ENCODE results near the gene APOO.

APOO gene

DNA sequence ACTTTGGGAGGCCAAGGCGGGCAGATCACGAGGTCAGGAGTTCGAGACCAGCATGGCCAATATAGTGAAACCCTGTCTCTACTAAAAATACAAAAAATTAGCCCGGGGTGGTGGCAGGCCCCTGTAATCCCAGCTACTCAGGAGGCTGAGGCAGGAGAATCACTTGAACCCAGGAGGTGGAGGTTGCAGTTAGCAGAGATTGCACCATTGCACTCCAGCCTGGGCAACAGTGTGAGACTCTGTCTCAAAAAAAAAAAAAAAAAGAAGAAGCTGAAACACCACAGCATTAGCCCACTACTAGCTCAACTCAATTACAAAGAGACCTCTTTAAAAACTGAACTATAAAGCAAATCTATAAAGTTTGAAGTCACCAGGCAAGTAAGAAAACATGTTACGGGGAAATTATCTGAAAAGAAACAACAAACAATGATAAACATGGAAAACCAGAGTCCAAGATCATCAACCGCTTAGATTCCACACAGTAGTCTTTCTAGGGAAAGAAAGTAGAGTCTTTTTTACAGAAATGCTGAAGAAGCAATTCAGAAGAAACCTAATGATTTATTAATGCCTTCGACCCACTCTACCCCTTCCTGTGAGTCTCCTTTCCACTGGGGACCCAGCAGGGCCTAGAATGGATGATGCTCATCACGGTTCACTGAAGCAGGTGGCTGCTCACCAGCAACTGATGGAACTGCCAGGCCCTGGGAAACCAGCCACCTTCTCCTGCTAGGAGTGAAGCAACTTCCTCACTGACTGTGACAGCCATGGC is 118.2 kb downstream of the APOO start:
- in situ Hi-C loops (cut with MboI; ENCODE audit: low sequenced_read_pairs), result loop anchor here (10.0 kb wide), 1 partner anchor 115 kb away; the partner anchor contains the start of genes APOO and CXorf58

DNA sequence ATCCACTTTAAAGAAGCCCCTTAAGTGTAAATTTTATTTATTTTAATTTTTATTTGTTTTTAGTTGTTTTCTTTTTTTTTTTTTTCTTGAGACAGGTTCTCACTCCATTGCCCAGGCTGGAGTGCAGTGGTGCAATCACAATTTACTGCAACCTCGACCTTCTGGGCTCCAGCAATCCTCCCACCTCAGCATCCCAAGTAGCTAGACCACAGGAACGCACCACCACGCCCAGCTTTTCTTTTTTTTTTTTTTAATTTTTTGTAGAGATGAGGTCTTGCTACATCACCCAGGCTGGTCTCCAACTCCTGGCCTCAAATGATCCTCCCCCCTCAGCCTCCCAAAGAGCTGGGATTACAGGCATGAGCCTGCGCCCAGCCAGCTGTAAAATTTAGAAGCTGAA is 118.8 kb downstream of the APOO start:
- in situ Hi-C loops (cut with MboI; ENCODE audit: low sequenced_read_pairs), result loop anchor here (10.0 kb wide), 1 partner anchor 116 kb away; the partner anchor contains the start of genes APOO and CXorf58

DNA sequence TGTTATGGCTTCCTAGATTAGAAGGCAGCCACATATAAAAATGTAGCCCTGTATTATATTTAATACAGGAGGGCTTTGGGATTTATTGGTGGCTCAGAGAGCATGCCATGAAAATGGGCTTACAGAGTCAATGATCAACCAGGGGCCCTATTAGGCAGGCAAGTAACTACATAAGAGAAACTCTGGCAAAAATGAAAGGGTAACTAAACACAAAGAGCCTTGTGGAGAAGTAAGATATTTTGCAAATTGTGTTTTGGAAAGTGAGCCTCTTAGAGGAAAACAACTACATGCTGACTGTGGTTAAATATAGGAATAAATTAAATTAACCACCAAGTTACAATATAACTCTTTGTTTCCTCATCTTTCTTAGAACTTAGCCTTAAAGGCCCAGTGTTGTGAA is 119.2 kb downstream of the APOO start:
- in situ Hi-C loops (cut with MboI; ENCODE audit: low sequenced_read_pairs), result loop anchor here (10.0 kb wide), 1 partner anchor 116 kb away; the partner anchor contains the start of genes APOO and CXorf58

DNA sequence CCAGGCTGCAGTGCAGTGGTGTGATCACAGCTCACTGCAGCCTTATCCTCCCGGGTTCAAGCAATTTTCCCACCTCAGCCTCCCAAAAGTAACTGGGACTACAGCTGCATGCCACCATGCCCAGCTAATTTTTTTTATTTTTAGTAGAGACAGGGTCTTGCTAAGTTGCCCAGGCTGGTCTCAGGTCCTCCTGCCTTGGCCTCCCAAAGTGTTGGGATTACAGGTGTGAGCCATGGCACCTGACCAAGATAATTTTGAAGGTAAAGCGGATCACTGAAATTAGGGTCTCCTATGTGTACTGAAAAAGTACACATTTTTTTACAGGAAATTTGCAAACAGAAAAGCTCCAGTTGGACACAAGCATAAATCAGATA is 120.0 kb downstream of the APOO start:
- in situ Hi-C loops (cut with MboI; ENCODE audit: low sequenced_read_pairs), result loop anchor here (10.0 kb wide), 1 partner anchor 117 kb away; the partner anchor contains the start of genes APOO and CXorf58

DNA sequence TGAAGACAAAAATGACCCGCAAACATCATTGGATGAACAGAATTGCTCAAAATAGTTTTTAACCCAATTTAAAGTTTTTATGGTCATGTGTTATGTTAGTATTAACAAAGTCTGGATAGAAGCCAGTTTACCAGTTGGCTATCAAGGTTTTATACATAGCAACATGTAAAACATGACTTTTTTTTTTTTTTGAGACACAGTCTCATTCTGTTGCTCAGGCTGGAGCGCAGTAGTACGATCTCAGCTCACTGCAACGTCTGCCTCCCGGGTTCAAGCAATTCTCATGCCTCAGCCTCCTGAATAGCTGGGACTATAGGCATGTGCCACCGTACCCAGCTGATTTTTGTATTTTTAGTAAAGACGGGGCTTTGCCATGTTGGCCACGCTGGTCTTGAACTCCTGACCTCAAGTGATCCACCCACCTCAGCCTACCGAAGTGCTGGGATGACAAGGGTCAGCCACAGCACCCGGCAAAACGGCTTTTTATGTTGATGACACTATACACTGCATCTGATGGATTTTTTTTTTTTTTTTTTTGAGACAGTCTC is 121.4 kb downstream of the APOO start:
- in situ Hi-C loops (cut with MboI; ENCODE audit: low sequenced_read_pairs), result loop anchor here (10.0 kb wide), 1 partner anchor 118 kb away; the partner anchor contains the start of genes APOO and CXorf58

DNA sequence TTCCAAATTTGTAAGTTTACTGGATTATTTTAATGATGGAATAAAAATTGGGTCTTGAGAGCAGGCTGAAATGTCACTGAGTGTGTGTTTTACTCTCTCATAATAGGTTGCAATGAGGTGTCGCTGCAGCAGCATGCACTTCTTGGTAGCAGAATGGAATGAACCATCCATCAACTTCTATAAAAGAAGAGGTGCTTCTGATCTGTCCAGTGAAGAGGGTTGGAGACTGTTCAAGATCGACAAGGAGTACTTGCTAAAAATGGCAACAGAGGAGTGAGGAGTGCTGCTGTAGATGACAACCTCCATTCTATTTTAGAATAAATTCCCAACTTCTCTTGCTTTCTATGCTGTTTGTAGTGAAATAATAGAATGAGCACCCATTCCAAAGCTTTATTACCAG is 122.2 kb downstream of the APOO start:
- in situ Hi-C loops (cut with MboI; ENCODE audit: low sequenced_read_pairs), result loop anchor here (10.0 kb wide), 1 partner anchor 119 kb away; the partner anchor contains the start of genes APOO and CXorf58

DNA sequence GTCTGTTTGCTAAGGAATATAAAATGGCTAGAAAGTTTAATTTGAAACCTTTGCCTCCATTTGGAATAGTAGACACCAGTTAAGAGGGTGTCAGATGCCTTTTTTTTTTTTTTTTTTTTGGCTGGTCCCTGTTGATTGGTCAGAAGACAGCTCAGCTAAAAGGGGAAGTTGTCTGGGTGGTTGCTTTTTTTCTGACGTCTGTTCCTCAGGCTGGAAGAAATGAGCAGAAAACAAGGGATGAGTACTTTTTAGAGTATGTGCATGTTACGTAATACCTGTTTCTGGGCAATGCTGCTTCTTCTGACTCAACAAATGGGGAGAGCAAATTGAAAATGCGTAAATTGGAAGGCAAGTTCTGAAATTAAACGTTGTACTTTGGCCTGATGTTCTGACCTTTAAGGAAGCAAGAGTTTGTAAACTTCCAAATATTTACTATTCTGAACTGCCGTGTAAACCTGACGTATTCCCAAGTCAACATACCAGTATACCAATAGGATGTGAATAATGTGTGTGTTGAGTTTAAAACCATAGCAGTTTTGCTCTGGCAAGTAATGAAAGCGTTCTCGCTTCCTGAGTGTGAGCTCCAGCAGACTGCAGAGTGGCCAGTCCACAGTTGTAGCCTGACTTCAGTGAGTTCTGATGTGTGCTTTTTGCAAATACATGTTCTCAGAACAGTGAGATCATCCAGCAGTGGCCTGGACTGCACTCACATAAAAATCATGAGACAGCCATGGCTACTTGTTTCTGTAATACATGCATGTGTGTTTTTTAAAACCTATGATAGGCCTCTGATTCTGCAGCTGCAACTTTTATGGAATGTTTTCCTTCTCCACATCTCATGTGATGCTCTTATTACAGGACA is 123.0 kb downstream of the APOO start:
- in situ Hi-C loops (cut with MboI; ENCODE audit: low sequenced_read_pairs), result loop anchor here (10.0 kb wide), 1 partner anchor 120 kb away; the partner anchor contains the start of genes APOO and CXorf58

DNA sequence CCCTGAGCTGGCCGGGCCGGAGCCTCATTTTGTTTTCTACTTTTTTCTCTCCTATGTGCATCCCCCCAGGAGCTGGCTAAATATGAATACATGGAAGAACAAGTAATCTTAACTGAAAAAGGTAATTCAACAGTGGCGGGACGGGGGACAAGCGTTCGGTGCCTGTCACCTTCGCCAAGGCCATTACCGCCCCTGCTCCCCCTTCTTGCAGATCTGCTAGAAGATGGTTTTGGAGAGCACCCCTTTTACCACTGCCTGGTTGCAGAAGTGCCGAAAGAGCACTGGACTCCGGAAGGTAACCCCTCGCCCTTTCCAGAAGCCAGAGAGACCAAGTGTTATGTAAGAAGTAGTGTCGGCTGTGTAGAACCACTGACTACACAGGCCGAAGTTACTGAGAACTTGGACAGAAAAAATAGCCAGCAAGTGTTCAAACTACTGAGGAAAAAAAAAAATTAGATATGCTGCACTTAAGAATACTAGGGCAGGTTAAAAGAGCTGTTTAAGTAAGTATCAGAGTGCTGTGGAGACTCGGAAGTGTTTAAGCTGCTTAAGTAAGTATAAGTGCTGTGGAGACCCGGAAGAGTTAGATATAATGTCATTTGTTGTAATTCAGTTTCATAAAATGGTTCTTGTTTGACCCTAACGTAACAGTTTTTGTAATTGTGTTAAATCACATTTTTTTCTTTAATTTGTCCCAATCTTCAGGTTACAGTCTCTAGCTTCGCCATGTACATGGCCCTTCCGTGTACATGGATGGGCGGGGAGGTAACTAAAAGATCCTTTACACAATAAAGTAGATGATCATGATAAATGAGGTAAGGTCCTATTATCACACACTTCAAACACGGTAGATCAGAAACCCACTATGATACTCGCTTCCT is 123.9 kb downstream of the APOO start:
- in situ Hi-C loops (cut with MboI; ENCODE audit: low sequenced_read_pairs), result loop anchor here (10.0 kb wide), 1 partner anchor 121 kb away; the partner anchor contains the start of genes APOO and CXorf58
